Measurements from ENCODE around the gene GRAP.

DNA sequence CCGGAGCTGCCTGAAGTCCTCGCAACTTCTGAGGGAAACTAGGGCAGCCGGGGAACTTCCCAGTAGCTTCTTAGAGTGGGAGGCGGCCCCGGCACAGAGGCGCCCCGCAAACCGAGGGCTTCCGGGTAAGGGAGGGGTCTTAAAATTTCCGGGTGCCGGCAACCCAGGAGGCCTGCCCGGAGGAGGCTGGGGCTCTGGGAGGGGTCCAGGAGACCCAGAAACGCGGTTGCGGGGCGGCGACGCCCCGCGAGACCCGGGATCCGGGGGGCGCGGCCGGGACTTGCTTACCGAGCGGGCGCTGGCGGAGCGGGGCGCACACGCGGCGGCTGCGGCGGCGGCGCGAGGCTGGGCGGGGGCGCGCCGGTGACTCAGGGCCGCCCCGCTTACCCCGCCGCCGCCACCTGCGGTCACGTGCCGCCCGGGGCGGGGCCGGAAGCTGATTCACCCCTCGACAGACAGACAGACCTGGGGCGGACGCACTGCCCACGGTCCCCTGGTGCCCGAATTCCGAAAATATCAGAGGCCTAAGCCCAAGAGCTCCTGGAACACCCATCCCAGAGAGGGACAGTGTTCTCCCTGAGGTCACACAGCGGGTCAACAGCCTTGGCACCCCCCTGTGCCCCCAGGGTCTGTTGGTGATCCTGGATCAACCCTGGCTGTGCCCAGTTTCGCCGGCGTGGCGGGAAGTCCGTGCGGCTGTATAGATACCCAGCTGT is 42.2 kb downstream of the GRAP start, which contains the start of gene FAM83G:
- TF ChIP-seq EZH2 (IDR thresholded peaks at IDR 0.05), result no peak
- TF ChIP-seq POLR2AphosphoS5 (IDR thresholded peaks at IDR 0.05; ENCODE audit: borderline replicate concordance, low read depth, low read length), result no peak
- no peak for TF ChIP-seq FOXP2 (optimal IDR thresholded peaks at IDR 0.05; ENCODE audit: control extremely low read depth, extremely low read length, insufficient read depth)

Measured in SK-N-MC (cell line).